Activated T-cell treated with anti-CD3 and anti-CD28 coated beads, Interleukin-2, amount 50 U/mL, for 72 hours (primary cell): ENCODE measurements around the gene ZDHHC14. TPM values are rescaled to one million over a fixed set of nuclear protein-coding genes. Genes with fewer than 3 reads are reported as not detected.

Experiments
- ATAC-seq, 2 donors: fragments of 150-1000 bp; cut with Tn5 transposase; replicated peaks in 1 of 2; 2 replicates each; pipeline ENCODE4 v1.10.0; 2021; ENCODE audit warnings: moderate library complexity in 2 of 2, mild to moderate bottlenecking in 1 of 2
- DNase-seq, 2 donors: peaks; one replicate each; pipeline ENCODE4 v3.0.0; 2021 to 2022; ENCODE audit warnings: mixed read lengths in 1 of 2
- H3K27ac Mint-ChIP-seq: one replicate; pipeline ENCODE4 v1.8.0; 2022; ENCODE audit warnings: mild to moderate bottlenecking, moderate library complexity, mixed read lengths
- H3K27me3 Mint-ChIP-seq: one replicate; pipeline ENCODE4 v1.8.0; 2022; ENCODE audit warnings: low read depth, mixed read lengths
- H3K36me3 Mint-ChIP-seq, 2 donors: one replicate each; pipeline ENCODE4 v1.8.0; 2022; ENCODE audit warnings: mixed read lengths in 2 of 2, mild to moderate bottlenecking in 1 of 2; ENCODE audit not compliant: insufficient read depth in 2 of 2
- H3K4me1 Mint-ChIP-seq: one replicate; pipeline ENCODE4 v1.8.0; 2022; ENCODE audit warnings: low read depth, mixed read lengths
- H3K4me3 Mint-ChIP-seq, 2 donors: one replicate each; pipeline ENCODE4 v1.8.0; 2022; ENCODE audit warnings: mild to moderate bottlenecking in 2 of 2, mixed read lengths in 2 of 2, moderate library complexity in 2 of 2
- H3K9me3 Mint-ChIP-seq, 2 donors: one replicate each; pipeline ENCODE4 v1.8.0; 2022; ENCODE audit warnings: mixed read lengths in 2 of 2
- total RNA-seq, 2 donors: library from RNA; stranded (reverse); gene quantifications; one replicate each; pipeline ENCODE4 v1.2.3, GENCODE V29; 2022

The ZDHHC14 gene
- total RNA-seq, 2 donors from 2014 or later = 10.3 to 15.4 TPM

DNA sequence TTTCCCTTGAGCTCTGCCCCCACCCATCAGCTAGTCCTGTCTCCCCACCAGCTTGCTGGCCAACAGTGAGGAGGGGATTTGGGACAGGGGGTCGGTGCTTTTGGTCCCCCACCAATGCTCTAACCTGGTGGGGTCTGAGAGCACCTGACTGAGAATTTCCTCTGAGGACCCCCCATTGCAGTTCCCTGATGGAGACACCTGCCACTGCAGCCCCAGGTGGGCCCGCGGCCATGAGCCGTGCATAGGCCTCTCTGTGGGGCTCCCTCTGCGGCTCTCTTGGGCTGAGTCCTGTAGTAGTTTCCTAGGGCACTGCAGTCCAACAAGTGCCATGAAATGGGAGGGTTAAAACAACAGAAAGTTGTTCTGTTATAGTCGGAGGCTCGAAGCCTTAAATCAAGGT is 269.8 kb downstream of the ZDHHC14 start:
- Mint-ChIP-seq H3K9me3 (no peaks in the 10 kb centered on the region), H3K36me3 (no peaks in the 10 kb centered on the region)
- no peak for ATAC-seq

GRCh38 chr6:157651731-157652490 is 270.9 kb downstream of the ZDHHC14 start:
- Mint-ChIP-seq H3K27ac (no peak overlapping the region), H3K9me3 (no peaks in the 10 kb centered on the region), H3K27me3 (no peaks in the 10 kb centered on the region), H3K4me1 (peaks cover 17% of the 10 kb centered on the region), H3K4me3 (no peak overlapping the region), H3K36me3 (no peaks in the 10 kb centered on the region)
- DNase-seq (no peak), ATAC-seq (no peak)

More for the DNA sequence above, 269.8 kb downstream of the ZDHHC14 start:
- DNase-seq = no peak
- Mint-ChIP-seq H3K27me3 (no peaks in the 10 kb centered on the region), H3K4me1 (peaks cover 17% of the 10 kb centered on the region), H3K27ac (no peak overlapping the region), H3K4me3 (no peak overlapping the region)

DNA sequence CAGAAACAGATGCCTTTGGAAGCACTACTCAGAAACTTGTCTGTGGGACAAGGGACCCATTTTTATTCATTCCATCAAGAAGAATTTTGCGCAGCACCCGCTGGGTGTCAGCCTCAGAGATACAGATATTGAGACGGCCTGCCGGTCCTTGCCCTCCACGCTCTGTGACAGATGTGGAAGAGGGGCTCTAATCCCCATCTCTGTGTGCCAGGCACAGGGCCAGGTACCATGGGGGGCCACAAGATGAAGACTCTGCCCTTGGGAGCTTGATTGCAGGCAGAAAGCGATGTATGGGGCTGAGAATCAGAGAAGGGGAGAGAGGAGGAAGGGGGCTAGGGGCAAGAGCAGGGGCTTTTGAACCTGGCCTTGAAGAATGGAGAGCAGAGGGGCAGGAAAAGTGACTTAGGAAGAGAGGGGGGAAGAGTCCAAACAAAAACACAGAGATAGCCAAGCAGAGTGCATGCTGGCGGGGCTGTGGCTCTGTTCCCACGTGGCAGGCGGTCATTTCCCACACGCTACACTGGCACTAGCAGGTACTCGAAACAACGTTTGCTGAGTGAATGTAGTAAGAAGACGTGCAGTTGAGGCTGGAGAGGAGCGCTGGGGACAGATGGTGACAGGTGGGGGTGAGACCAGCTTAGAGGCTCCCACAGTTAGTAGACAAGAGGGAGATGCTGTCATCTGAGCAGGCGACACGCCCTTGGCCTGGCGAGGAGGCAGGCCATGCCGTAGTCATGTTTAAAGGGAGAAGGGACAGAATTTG is 271.8 kb downstream of the ZDHHC14 start:
- H3K36me3 Mint-ChIP-seq = no peaks in the 10 kb centered on the region
- no peak overlapping the region for H3K27ac Mint-ChIP-seq
- H3K27me3 Mint-ChIP-seq = no peaks in the 10 kb centered on the region
- DNase-seq = no peak
- H3K4me3 Mint-ChIP-seq = no peak overlapping the region
- H3K9me3 Mint-ChIP-seq = no peaks in the 10 kb centered on the region
- no peak for ATAC-seq
- H3K4me1 Mint-ChIP-seq = peaks cover 9% of the 10 kb centered on the region

- Mint-ChIP-seq H3K36me3 (no peaks in the 10 kb centered on the region), H3K9me3 (no peaks in the 10 kb centered on the region), H3K4me1 (peaks cover 3% of the 10 kb centered on the region), H3K27ac (no peak overlapping the region), H3K4me3 (no peak overlapping the region), H3K27me3 (no peaks in the 10 kb centered on the region)
- no peak for DNase-seq
- ATAC-seq = no peak
Observed at GRCh38 chr6:157653521-157653920, 272.5 kb downstream of the ZDHHC14 start.

GRCh38 chr6:157655139-157655538 is 274.1 kb downstream of the ZDHHC14 start:
- Mint-ChIP-seq H3K27me3 (no peaks in the 10 kb centered on the region), H3K9me3 (no peaks in the 10 kb centered on the region), H3K4me3 (no peak overlapping the region), H3K36me3 (no peaks in the 10 kb centered on the region), H3K27ac (no peak overlapping the region), H3K4me1 (no peaks in the 10 kb centered on the region)
- DNase-seq (no peak), ATAC-seq (no peak)

DNA sequence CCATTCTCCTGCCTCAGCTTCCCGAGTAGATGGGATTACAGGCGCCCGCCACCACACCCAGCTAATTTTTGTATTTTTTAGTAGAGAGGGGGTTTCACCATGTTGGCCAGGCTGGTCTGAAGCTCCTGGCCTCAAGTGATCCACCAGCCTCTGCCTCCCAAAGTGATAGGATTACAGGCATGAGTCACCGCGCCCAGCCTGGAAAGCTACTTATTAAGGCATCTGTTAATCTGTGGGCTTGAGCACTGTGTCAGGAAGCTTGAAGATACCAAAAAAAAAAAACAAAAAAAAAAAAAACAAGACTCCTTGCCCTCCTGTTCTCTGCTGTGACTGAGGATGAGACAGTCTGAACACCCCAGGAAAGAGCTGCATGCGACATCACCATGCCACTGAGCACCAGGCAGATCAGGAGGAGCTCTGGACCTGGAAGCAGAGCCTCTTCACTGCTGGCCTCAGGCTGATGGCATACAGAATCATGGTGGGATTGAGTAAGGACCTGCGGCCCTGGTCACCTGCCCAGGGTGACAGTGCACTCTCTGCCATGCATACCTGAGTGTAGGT is 275.5 kb downstream of the ZDHHC14 start:
- ATAC-seq (no peak), DNase-seq (no peak)
- Mint-ChIP-seq H3K4me1 (no peaks in the 10 kb centered on the region), H3K9me3 (no peaks in the 10 kb centered on the region), H3K4me3 (no peak overlapping the region), H3K27ac (no peak overlapping the region), H3K36me3 (no peaks in the 10 kb centered on the region), H3K27me3 (no peaks in the 10 kb centered on the region)

- ATAC-seq (no peak), DNase-seq (no peak)
- Mint-ChIP-seq H3K27me3 (no peaks in the 10 kb centered on the region), H3K4me1 (no peaks in the 10 kb centered on the region), H3K36me3 (no peaks in the 10 kb centered on the region), H3K27ac (no peak overlapping the region), H3K4me3 (no peak overlapping the region), H3K9me3 (no peaks in the 10 kb centered on the region)
Observed at GRCh38 chr6:157657754-157658153, 276.8 kb downstream of the ZDHHC14 start.

DNA sequence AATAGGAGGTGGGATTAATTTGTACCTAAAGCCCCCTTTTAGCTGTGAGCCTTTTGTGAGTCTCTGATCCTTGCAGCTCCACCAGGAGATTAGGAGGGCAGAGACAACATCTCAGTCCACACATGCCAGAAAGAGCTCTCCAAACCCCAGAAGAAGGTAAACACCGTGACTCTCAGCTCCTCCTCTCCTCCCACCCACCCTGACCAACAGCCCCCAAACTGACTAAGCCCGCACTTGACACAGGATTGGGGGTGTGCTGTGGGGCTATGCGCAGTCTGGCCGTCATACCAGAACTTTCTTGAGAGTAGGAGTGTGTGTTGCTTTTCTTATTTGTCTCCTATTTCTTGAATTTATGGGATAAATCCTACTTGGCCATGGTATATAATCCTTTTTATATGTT is 277.3 kb downstream of the ZDHHC14 start:
- H3K27ac Mint-ChIP-seq = no peak overlapping the region
- DNase-seq = no peak
- no peaks in the 10 kb centered on the region for H3K4me1 Mint-ChIP-seq
- no peak overlapping the region for H3K4me3 Mint-ChIP-seq
- H3K36me3 Mint-ChIP-seq = no peaks in the 10 kb centered on the region
- H3K27me3 Mint-ChIP-seq = no peaks in the 10 kb centered on the region
- no peaks in the 10 kb centered on the region for H3K9me3 Mint-ChIP-seq
- ATAC-seq = no peak

- DNase-seq (no peak), ATAC-seq (no peak)
- Mint-ChIP-seq H3K27ac (no peak overlapping the region), H3K4me3 (no peak overlapping the region), H3K4me1 (no peaks in the 10 kb centered on the region), H3K36me3 (no peaks in the 10 kb centered on the region), H3K9me3 (no peaks in the 10 kb centered on the region), H3K27me3 (no peaks in the 10 kb centered on the region)
Observed at GRCh38 chr6:157659536-157660271, 278.7 kb downstream of the ZDHHC14 start.

GRCh38 chr6:157660414-157660813 is 279.4 kb downstream of the ZDHHC14 start:
- no peaks in the 10 kb centered on the region for H3K36me3 Mint-ChIP-seq
- no peak for ATAC-seq
- H3K27me3 Mint-ChIP-seq = no peaks in the 10 kb centered on the region
- H3K27ac Mint-ChIP-seq = no peak overlapping the region
- H3K4me1 Mint-ChIP-seq = no peaks in the 10 kb centered on the region
- DNase-seq = no peak
- no peaks in the 10 kb centered on the region for H3K9me3 Mint-ChIP-seq
- no peak overlapping the region for H3K4me3 Mint-ChIP-seq

GRCh38 chr6:157661652-157662051 is 280.7 kb downstream of the ZDHHC14 start:
- Mint-ChIP-seq H3K4me1 (no peaks in the 10 kb centered on the region), H3K27ac (no peak overlapping the region), H3K9me3 (no peaks in the 10 kb centered on the region), H3K27me3 (peaks cover 6% of the 10 kb centered on the region), H3K36me3 (no peaks in the 10 kb centered on the region), H3K4me3 (no peak overlapping the region)
- ATAC-seq = no peak
- no peak for DNase-seq

DNA sequence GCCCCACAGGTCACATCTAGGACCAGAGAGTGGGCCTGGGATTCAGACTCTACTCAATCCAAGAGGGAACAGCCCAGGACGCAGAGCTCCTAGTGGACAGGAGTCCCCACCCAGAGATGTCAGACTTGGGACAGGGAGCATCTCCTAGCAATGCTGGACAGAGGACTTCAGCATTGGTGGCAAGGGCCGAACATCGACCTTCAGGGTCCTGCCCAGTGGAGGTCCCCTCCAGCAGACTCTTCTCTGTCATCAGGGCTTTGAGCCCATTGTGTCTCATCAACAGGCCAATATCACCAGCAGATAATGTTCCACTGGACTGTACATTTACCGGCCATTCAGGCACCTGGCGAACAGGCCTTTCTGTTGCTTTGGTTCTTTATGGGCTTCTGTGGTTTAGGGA is 282.3 kb downstream of the ZDHHC14 start:
- Mint-ChIP-seq H3K27me3 (peaks cover 16% of the 10 kb centered on the region), H3K27ac (no peak overlapping the region), H3K4me1 (peaks cover 11% of the 10 kb centered on the region), H3K9me3 (no peaks in the 10 kb centered on the region), H3K4me3 (no peak overlapping the region), H3K36me3 (no peaks in the 10 kb centered on the region)
- DNase-seq (no peak), ATAC-seq (no peak)

DNA sequence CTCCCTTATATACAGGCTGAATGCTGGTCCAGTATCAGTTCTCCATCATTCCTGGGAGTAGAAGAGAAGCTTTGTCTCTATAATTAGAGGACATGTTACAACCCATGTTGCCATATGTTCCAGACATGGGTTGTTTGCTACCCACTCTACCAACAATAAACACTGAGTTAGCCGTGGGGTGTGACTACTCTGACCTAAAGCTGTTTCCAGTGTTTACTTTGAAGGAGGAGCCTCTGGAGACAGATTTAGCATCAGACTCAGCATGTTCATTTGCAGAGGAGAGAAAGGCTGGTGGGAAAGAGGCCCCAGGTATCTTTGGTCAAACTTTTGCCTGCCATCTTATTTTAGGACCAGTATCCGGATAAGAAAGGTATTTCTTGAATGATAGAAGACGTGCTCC is 284.2 kb downstream of the ZDHHC14 start:
- Mint-ChIP-seq H3K27me3 (peaks cover 16% of the 10 kb centered on the region), H3K4me3 (no peak overlapping the region), H3K9me3 (no peaks in the 10 kb centered on the region), H3K4me1 (peaks cover 21% of the 10 kb centered on the region), H3K36me3 (no peaks in the 10 kb centered on the region), H3K27ac (no peak overlapping the region)
- ATAC-seq (no peak), DNase-seq (no peak)
